Measurements from ENCODE around the gene CYSLTR2. TPM values are rescaled to one million over a fixed set of nuclear protein-coding genes. Genes with fewer than 3 reads are reported as not detected.
"Not testable (repeated sequence)": the region's sequence is repeated elsewhere in the genome, so short reads cannot be mapped to it uniquely, and the experiment has no call there.

The CYSLTR2 gene
- total RNA-seq, 1 donor from 2014 or later: not detected

DNA sequence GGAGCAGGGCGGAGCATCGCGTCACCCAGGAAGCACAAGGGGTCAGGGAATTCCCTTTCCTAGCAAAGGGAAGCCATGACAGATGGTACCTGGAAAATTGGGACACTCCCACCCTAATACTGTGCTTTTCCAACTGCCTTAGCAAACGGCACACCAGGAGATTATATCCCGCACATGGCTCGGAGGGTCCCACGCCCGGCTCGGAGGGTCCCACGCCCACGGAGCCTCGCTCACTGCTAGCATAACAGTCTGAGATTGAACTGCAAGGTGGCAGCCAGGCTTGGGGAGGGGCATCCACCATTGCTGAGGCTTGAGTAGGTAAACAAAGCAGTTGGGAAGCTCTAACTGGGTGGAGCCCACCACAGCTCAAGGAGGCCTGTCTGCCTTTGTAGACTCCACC, 42.9 kb downstream of the CYSLTR2 start:
- not testable (repeated sequence) for DNase-seq

DNA sequence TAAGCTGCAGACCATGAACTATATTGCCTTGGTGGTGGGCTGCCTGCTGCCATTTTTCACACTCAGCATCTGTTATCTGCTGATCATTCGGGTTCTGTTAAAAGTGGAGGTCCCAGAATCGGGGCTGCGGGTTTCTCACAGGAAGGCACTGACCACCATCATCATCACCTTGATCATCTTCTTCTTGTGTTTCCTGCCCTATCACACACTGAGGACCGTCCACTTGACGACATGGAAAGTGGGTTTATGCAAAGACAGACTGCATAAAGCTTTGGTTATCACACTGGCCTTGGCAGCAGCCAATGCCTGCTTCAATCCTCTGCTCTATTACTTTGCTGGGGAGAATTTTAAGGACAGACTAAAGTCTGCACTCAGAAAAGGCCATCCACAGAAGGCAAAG, 53.7 kb downstream of the CYSLTR2 start:
- DNase-seq: no peak

DNA sequence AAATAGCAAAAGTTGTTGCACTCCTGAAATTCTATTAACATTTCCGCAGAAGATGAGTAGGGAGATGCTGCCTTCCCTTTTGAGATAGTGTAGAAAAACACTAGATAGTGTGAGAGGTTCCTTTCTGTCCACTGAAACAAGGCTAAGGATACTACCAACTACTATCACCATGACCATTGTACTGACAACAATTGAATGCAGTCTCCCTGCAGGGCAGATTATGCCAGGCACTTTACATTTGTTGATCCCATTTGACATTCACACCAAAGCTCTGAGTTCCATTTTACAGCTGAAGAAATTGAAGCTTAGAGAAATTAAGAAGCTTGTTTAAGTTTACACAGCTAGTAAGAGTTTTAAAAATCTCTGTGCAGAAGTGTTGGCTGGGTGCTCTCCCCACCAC, 55.0 kb downstream of the CYSLTR2 start:
- DNase-seq: no peak

DNA sequence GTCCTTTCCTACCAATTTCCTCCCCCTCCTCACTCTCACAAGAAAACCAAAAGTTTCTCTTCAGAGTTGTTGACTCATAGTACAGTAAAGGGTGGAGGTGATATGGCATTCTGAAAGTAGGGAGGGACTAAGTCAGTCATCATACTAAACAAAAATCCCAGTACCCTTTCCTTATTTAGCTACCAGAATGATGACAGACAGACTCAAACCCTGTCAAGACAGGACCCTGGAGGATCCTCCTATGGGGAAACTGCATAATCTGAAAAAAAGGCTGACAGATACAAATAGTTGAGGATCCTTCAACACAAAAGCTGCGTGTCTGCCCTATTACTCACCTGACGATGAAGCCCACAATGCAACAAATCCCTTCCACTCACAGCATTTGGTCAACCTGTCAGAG, 55.5 kb downstream of the CYSLTR2 start:
- no peak for DNase-seq

DNA sequence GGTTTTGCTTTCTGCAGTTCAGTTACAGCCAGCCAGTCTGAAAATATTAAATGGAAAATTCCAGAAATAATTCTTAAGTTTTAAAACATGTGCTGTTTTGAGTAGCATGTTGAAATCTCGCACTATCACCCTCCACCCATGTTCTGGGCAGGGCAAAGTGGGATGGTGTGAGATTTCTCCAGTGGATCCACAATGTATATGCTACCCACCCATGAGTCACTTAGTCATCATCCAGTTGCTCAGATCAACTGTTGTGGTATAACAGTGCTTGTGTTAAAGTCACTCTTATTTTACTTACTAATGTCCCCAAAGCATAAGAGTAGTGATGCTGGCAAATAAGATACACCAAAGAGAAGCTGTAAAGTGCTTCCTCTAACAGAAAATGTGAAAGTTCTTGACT, 56.4 kb downstream of the CYSLTR2 start:
- no peak for DNase-seq

DNA sequence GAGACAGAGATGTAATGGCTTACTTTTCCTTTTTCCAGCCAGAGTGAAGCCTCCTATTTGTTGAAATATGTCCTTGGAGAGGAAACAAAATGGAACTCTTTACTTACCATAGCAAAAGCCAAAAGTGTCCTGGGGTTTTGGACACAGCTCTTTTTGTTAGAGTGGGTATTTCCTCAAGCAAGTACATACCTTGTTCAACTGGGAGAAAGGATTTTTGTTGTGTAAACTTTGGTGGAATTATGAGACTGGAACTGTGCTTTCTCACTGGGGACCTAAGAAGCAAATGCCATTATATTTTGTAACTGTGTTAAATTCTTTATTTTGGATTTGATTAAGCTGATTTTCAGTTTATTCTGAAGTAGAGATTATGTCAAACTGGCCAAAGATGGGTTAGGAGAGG, 58.4 kb downstream of the CYSLTR2 start:
- DNase-seq: no peak

DNA sequence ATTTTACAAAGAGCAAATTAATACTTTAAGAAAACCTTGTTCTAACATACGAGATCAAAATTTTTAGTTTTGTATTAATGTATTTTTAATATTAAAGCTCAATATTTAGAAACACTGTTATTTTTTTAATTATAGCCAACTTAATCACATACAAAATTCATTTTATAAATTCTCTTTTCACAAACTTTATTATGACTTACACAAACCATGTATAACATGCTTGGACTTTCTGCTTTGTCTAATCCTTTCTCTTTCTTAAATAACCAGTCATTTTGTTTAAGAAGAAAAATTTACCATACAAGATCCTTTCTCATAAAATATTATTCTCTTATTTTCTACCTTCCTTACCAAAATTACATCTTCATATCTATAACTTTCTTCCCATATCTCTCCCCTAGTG, 62.2 kb downstream of the CYSLTR2 start:
- DNase-seq: no peak

DNA sequence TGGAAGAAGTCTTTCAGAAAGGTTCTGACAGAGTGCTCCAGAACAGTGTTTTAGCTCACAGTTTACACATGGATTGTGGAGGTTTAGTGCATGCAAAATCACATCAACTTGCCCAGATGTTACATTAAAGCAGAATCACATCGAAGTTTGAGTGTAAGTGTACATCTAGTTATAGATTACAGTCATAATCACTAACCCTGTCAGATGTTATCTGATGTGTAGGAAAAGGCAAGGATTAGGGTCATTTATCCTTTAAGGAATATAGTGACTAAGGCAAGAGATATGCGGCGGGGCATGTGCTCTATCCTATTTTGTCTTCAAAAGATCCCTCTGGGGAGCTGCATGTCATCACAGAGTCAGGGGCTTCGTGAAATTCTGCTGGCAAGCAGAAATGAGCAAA, 66.9 kb downstream of the CYSLTR2 start:
- DNase-seq: no peak

DNA sequence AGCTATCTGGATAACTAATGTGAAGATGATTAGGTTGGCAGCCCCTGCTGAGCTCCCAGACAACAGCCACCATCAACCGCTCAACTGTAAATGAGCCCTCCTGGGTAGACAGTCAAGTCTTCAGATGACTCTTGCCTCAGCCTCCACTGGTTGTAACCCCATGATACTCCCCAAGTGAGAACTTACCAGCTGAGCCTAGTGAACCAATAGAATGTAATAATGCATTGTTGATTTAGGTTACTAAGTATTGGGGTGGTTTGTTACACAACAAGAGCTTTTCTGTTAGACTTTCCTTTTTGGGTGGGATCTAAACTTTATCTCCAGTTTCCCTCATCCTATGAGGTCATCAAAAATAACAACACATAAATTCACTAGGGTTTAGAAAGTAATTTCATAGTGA, 69.4 kb downstream of the CYSLTR2 start:
- no peak for DNase-seq

DNA sequence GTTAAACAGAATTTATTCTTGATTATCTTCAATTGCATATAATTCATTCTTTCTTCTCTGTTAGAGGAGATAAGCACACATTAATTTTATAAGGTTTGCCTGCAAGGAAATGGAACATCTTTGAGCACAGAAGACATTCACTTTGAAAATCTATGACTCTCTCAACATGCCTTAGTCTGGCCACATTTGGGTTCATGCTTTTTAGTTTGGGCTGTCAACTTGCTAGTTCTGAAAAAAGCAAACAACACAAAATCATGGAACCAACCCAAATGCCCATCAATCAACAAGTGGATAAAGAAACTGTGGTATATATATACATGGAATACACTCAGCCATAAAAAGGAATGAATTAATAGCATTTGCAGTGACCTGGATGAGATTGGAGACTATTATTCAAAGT, 71.5 kb downstream of the CYSLTR2 start:
- DNase-seq: no peak

DNA sequence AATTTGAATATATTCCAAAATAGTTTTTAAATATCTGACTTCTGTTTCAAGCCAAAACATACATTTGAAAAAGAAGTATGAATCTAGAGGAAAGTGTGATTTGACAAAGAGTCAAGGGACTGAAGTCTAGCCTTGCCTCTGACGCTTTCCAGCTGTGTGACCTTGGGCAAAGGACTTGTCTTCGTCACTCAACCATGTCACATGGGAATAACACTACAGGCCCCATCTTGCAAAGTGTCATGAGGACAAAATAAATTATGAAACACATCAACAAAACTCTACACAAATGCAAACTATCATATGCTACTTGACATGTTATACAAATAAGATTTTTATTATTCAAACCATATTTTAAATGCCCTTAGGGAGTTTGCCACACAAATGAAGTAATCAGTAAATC, 73.0 kb downstream of the CYSLTR2 start:
- DNase-seq: no peak

DNA sequence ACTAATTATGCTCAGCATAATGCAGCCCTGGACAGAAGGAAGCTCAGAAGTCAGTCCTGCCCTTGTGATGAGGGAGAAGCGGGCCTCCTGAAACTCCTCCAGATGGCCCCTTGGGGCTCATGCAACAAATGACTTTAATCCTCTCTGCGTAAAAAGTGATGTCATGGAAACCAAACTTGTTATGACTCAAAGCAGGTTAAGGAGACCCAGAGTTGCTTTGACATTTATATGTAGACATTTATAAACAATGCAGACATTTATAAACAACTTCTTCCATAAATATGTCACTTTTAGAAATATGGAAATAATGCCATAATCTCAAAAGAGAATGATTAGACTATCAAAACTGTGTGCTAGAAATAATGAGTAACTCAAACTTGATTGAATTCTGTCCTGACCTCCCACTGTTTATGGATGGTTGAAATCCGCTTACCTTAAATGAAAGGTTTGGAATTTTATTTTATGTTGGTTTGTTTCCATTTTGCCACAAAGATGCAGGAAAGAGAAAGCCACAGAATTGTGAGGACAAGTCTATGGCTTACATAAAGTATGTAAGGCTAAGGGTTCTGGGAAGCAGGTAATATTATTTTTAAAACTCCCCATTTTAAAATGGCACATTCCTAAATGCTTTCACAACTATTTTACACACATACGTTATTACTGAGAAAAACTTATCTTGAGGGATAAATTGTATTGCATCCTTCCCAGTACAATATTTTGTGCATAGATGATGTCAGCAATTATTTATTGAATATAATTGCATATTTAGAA, 73.7 kb downstream of the CYSLTR2 start:
- DNase-seq: no peak

DNA sequence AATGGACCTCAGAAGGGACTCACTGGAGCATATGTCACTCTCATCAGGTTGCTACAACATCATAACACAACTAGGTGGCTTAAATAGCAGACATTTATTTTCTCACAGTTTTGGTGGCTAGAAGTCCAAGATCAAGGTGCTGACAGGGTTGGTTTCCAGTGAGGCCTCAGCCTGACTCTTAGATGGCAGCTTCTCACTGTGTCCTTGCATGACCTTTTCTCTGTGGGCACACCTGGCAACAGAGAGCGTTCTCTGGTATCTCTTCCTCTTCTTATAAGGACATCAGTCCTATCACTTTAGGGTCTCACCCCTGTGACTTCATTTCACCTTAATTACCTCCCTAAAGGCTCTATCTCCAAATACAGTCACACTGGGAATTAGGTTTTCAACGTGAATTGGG, 74.5 kb downstream of the CYSLTR2 start:
- no peak for DNase-seq

DNA sequence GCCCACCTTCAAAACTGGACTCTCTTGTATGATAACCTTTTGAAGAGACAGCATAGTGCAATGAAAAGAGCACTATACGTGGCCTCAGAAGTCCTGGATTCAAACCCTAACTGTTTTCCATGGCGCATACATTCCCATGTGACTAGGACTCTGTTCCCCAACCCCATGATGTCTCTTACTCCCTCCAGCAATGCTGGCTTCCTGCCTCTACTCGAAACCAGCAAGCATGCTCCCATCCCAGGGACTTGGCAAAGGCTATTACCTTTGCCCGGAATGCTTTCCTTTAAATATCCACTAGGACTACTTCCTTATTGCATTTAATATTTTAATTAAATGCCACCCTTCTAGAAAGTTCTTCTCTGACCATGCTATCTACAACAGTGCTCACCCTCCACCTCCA, 75.1 kb downstream of the CYSLTR2 start:
- no peak for DNase-seq

DNA sequence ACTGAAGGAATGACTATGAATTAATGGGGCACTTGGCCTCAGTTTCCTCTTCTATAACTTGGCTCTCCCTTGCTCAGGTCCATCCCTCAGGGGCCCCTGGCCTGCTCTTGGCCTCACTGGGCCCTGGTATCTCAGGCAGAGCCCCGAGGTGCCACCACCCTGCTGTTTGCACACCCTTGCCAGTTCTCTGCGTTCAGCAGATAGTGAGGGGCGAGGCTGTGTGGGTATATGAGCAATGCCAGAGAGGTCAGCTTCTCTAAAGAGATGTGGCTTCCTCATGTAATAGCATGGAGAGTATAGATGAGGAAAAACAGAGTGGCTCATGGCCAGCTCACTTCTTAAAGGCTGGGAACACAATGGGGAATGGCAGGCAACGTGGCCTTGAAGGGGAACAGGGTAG, 76.1 kb downstream of the CYSLTR2 start:
- no peak for DNase-seq

DNA sequence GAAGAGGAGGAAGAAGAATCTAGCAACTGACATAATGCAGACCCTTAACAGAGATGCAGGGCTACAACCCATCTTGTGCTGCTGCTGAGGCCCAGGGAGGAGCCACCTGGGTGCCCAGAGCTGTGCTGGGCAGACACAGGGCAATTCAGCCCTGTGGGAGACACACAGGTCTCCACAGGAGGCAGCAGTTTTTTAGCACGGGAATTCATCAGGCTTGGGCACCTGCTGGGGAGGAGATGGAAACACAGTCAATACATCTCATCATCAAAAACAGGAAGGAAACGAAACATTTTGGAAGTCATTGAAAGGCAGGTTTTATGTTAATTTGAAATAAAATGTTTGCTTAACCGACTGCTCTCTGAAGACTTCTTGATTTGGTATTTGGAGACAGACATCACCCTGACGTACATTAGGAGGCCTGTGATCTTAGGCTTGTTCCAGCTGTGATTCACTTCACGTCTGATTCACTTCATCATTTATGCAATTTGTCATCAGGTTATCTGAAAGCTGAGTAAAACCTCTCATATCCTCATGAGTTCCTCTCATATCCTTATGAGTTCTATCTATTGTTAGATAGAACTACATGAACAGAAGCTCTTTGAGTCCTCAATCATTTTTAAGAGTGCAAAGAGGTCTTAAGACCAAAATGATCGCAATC, 77.4 kb downstream of the CYSLTR2 start:
- peak; percentile 5 for DNase-seq

DNA sequence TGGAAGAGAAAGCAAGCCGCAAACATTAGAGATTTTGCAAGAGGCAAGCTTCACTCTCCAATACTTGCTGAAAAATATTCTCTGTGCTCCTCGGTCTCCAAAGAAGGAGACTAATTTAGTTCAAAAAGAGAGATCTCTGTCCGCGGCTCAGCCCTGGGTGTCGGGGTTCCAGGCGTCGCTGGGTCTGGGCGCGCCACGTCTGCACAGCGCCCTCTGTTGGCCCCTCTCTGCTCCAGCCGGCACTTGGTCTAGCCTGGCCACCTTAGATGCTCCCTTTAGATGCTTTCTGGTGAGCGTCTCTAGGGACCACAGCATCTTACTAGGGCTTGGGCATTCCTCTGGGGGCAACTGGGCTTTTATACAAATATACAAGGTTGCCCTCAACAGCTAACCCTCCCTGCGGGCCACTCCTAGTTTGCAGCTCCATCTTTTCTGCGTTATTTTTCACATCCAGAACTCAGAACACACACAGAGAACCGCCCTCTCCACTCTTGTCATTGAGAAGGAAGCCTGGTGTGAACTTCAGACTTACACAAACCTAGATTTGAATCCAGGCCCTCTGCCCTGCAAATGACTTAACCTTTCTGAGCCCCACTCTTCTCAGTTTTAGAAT, 78.3 kb downstream of the CYSLTR2 start:
- DNase-seq: peak; percentile 72

DNA sequence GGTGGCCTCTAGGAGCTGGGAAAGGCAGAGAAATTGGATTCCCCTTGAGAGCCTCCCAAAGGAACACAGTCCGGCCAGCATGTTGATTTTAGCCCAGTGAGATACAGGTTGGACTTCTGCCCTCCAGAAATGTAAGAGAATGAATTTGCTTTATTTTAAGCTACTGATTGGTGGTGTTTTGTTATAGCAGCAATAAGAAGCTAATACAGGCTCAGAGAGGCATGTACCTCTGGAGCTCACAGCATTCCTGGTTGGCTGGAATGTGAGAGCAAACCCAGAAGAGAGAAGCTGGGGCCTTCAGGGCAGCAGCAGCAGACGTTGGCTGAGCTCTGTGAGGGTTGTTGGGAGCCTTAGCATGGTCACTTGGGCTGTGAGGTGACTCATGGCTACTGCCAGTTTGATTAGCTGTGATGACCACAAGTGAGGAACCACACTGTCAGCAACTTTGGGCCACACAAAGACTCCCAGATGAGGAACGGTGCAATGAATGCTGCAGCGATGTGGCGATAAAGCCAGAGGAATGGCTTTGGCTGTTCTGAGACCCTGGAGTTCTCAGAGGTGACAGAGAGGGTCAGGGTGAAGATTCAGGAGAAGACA, 80.1 kb downstream of the CYSLTR2 start:
- no peak for DNase-seq

DNA sequence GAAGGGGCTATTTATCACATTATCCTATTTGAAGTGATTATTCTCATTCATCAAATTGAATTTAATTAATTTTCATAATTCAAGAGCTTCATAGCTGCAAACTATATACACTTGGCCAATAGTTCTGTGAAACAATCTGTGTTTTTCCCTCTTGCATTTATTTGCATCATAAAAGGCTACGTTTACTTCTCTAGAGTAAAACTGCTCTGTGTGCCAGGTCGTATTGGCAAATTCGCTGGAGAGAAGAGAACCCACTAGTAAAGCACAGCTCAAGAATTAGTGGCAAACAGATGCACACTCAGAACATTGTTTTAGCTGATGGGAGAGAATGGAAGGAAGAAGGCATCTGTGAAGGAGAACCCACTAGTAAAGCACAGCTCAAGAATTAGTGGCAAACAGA, 81.8 kb downstream of the CYSLTR2 start:
- no peak for DNase-seq

DNA sequence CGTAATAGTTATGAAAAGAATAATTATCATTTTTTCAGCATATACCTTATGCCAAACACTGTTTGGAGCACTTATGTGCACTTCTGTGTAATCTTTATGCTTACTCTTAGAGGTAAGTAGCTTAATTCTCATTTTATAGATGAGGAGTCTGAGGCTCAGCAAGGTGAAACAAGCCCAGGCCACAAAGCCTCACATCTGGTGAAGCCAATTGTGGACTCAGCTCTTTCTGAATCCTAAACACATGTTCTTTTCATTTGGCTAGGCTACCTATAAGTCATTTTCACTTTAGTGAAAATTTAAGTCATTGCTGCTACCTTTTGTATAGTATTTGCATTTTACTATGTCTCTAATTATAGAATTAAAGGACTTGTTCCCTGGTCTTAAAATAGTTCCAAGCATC, 84.0 kb downstream of the CYSLTR2 start:
- no peak for DNase-seq

DNA sequence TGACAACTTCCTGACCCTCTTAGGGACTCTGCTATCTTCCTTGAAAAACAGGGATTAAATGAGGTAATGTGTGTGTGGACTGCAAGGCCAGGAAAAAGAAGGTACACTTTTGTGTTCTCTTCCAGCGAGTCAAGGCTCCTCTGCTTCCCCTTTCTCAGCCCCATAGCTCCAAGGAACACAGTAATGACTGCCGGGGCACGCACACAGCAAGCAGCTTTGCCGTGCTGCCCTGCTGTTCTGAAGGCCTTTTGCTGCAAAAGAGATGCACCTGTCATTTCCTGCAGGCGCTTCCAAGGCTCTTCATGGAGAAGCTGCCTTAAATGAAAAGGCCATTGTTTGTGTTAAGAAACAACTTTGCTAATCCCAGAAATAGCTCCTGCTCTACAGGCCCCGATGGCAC, 84.6 kb downstream of the CYSLTR2 start:
- no peak for DNase-seq

DNA sequence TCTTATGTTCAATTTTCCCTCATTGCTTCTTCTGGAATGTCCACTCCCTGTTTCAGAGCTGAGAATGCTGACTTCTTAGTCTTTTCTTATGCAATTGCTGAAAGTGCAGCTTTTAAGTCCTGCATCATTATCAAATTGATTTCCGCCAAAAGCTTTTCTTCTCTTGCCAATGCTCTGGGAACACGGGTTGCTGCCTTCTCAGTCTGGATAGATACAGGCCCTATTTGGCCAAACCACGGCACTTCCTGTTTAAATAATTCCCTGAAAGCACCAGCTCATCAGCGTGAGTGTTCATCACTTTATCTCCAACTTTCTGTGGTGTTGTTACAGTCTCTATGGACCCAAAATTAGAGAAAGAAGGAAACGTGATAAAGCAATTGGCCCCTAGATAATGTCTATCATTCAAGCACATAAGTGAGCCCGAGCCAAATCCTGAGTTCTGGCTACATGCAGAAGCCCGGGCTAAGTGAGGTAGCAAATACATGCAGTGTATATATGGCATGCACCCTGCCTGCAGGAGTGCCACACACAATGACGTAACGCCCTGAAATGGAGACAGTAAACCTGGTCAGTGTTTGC, 85.7 kb downstream of the CYSLTR2 start:
- DNase-seq: no peak

DNA sequence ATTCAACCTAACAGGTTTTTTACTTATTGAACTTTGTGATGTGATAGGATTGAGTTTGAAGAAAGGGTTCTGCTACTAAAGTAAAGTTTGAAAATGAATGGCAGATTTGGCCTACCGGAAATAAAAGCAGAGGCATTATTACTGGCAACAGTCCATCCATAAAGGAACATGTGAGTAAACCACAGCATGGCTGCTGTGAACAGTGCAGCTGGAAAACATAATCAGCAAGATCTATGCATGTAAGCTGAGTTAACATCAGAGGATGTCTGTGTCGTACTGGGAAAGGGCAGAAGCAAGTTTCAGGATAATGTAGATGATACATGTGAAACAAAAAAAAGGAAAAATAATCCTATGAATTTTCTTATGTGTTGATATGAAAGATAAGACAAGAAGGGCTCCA, 87.6 kb downstream of the CYSLTR2 start:
- DNase-seq: peak; percentile 14
